HepG2 (cell line): Measurements from ENCODE around the gene DLG4. TPM values are rescaled to one million over a fixed set of nuclear protein-coding genes. Genes with fewer than 3 reads are reported as not detected.

ENCODE experiments used
- FOXK1 ChIP-seq: sonication (generic); formaldehyde crosslinking; IDR thresholded peaks from 2 replicates; pipeline ENCODE4 v1.4.0; 2020; ENCODE audit warnings: low read depth, missing genetic modification reagents, borderline replicate concordance
- KDM4B ChIP-seq: sonication (generic); formaldehyde crosslinking; IDR thresholded peaks from 2 replicates; pipeline ENCODE4 v1.4.0; 2020; ENCODE audit warnings: missing genetic modification reagents
- LRRFIP1 ChIP-seq: sonication (generic); formaldehyde crosslinking; conservative IDR thresholded peaks from 2 replicates; pipeline ENCODE4 v1.4.0; 2020; ENCODE audit warnings: missing genetic modification reagents
- MAFF ChIP-seq: IDR thresholded peaks from 2 replicates; pipeline ENCODE4 v1.6.1; 2011; ENCODE audit warnings: low read depth, low read length, improper control_type of control experiment
- MAZ ChIP-seq, 2 experiments: sonication (generic) in 1 of 2; formaldehyde crosslinking in 1 of 2; IDR thresholded peaks; 2 replicates each; pipeline versions ENCODE4 v1.5.0 to v1.6.1; 2012 to 2020; ENCODE audit warnings: low read depth in 2 of 2, mild to moderate bottlenecking in 2 of 2, borderline replicate concordance in 1 of 2, improper control_type of control experiment in 1 of 2, low read length in 1 of 2, missing genetic modification reagents in 1 of 2, moderate library complexity in 1 of 2
- NFKB2 ChIP-seq: sonication (generic); formaldehyde crosslinking; IDR thresholded peaks from 2 replicates; pipeline ENCODE4 v1.4.0; 2020; ENCODE audit warnings: missing genetic modification reagents, borderline replicate concordance
- RFXAP ChIP-seq: sonication (generic); formaldehyde crosslinking; IDR thresholded peaks from 2 replicates; pipeline ENCODE4 v1.4.0; 2020; ENCODE audit warnings: missing genetic modification reagents, borderline replicate concordance
- SMARCE1 ChIP-seq: fragments of 450-650 bp; IDR thresholded peaks from 2 replicates; pipeline ENCODE4 v1.6.1; 2017; ENCODE audit warnings: borderline replicate concordance
- SRSF1 ChIP-seq: fragments of 200-400 bp; formaldehyde crosslinking; optimal IDR thresholded peaks from 2 replicates; pipeline ENCODE3; 2017; ENCODE audit warnings: mild to moderate bottlenecking, low read depth, low read length, moderate library complexity
- TSC22D2 ChIP-seq: sonication (generic); formaldehyde crosslinking; IDR thresholded peaks from 2 replicates; pipeline ENCODE4 v1.5.1; 2020; ENCODE audit warnings: missing genetic modification reagents, mild to moderate bottlenecking, borderline replicate concordance
- ZBTB4 ChIP-seq: sonication (generic); formaldehyde crosslinking; IDR thresholded peaks from 2 replicates; pipeline ENCODE4 v1.4.0; 2020; ENCODE audit warnings: missing genetic modification reagents, mild to moderate bottlenecking, borderline replicate concordance
- ZNF143 ChIP-seq: sonication (generic); formaldehyde crosslinking; IDR thresholded peaks from 2 replicates; pipeline ENCODE4 v1.4.0; 2020; ENCODE audit warnings: missing genetic modification reagents
- ZNF547 ChIP-seq: sonication (generic); formaldehyde crosslinking; IDR thresholded peaks from 2 replicates; pipeline ENCODE4 v1.5.1; 2020; ENCODE audit warnings: mild to moderate bottlenecking, missing genetic modification reagents
- ZNF619 ChIP-seq: sonication (generic); formaldehyde crosslinking; IDR thresholded peaks from 2 replicates; pipeline ENCODE4 v1.4.0; 2020; ENCODE audit warnings: mild to moderate bottlenecking, missing genetic modification reagents
- ZNF766 ChIP-seq: sonication (generic); formaldehyde crosslinking; IDR thresholded peaks from 2 replicates; pipeline ENCODE4 v1.5.0; 2020; ENCODE audit warnings: missing genetic modification reagents, borderline replicate concordance
- ZNF784 ChIP-seq: sonication (generic); formaldehyde crosslinking; IDR thresholded peaks from 2 replicates; pipeline ENCODE4 v1.5.1; 2020; ENCODE audit warnings: missing genetic modification reagents, mild to moderate bottlenecking, borderline replicate concordance
- polyA plus RNA-seq, 8 experiments: library from polyadenylated mRNA; depleted of rRNA in 3 of 8; stranded (reverse) in 7 of 8; unstranded in 1 of 8; fragments of >200 nt; fragmentation: Illumina TruSeq in 4 of 8; extraction: Trizol in 4 of 8; gene quantifications; 2 replicates each; pipeline versions ENCODE4 v1.2.1 to v1.2.3, GENCODE V29; 2011 to 2016; ENCODE audit warnings: low read depth in 4 of 8, missing spikeins in 1 of 8, mixed read lengths in 1 of 8; ENCODE audit not compliant: insufficient read depth in 1 of 8
- total RNA-seq, 5 experiments: library from RNA; depleted of rRNA; stranded (reverse); fragments of >200 nt; fragmentation: Illumina TruSeq; extraction: Trizol; gene quantifications; 2 replicates each; pipeline ENCODE4 v1.2.3, GENCODE V29; 2016; ENCODE audit warnings: low read depth in 1 of 5
- TF ChIP-seq, protein P1 (sequence below): sonication (generic); formaldehyde crosslinking; IDR thresholded peaks from 2 replicates; pipeline ENCODE4 v1.4.0; 2020; ENCODE audit warnings: missing genetic modification reagents, borderline replicate concordance

The DLG4 gene
- total and polyA plus RNA-seq, 2 of the 13 experiments (the other 11 are each of a cell fraction or from before 2014, with no cell fraction given), result 0.71 to 4.3 TPM

DNA sequence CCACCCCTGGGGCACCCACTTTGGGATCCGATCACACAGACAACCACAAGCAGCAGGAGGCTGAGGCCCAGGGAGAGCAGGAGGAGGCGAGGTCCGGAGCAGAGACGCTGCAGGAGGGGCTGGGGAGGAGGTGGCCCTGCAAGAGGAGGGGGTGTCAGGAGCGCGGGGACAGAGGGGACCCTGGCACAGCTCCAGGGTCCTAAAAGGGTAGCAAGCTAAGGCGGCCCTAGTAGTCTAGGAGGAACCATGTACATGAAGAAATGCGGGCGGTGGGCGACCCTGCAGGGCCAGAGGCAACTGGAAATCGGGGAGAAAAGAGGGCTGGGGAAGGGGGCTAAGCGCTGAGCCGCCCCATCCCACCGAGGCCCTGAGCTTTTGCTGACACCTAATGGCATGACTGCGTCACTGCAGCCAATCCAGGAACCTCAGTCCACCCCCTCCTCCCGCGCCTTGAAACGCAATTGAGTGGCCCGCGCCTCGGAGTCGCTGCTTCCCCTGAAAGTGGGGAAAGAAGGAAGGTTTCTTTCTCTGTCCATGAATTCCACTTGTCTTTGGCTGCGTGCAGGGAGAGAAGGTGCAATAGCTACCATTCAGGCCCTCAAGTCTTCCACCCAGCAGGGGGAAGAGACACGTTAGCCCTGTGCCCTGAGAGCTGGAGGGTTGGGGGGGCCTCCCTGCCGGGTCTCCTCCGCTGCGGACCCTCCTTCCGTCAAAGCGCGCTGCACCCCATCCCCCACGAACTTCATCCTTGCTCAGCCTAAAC is 42.3 kb downstream of the DLG4 start (continued):
- TF ChIP-seq, protein P1, sequence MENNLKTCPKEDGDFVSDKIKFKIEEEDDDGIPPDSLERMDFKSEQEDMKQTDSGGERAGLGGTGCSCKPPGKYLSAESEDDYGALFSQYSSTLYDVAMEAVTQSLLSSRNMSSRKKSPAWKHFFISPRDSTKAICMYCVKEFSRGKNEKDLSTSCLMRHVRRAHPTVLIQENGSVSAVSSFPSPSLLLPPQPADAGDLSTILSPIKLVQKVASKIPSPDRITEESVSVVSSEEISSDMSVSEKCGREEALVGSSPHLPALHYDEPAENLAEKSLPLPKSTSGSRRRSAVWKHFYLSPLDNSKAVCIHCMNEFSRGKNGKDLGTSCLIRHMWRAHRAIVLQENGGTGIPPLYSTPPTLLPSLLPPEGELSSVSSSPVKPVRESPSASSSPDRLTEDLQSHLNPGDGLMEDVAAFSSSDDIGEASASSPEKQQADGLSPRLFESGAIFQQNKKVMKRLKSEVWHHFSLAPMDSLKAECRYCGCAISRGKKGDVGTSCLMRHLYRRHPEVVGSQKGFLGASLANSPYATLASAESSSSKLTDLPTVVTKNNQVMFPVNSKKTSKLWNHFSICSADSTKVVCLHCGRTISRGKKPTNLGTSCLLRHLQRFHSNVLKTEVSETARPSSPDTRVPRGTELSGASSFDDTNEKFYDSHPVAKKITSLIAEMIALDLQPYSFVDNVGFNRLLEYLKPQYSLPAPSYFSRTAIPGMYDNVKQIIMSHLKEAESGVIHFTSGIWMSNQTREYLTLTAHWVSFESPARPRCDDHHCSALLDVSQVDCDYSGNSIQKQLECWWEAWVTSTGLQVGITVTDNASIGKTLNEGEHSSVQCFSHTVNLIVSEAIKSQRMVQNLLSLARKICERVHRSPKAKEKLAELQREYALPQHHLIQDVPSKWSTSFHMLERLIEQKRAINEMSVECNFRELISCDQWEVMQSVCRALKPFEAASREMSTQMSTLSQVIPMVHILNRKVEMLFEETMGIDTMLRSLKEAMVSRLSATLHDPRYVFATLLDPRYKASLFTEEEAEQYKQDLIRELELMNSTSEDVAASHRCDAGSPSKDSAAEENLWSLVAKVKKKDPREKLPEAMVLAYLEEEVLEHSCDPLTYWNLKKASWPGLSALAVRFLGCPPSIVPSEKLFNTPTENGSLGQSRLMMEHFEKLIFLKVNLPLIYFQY, result no peak; the same call in 1 of the 2 replicates
- TF ChIP-seq ZNF143 (CRISPR knock-in tag) (no peak), SMARCE1 (no peak), ZNF547 (CRISPR knock-in tag) (no peak), NFKB2 (CRISPR knock-in tag) (0 out of 2 replicates have a peak, but pooled peaks have one; percentile 26), ZNF619 (CRISPR knock-in tag) (peak; percentile 28; the same call in 1 of the 2 replicates), RFXAP (no peak), ZBTB4 (CRISPR knock-in tag) (no peak), ZNF784 (CRISPR knock-in tag) (0 out of 2 replicates have a peak, but pooled peaks have one; percentile 10), KDM4B (CRISPR knock-in tag) (no peak; the same call in 1 of the 2 replicates), MAZ (IDR thresholded peaks at IDR 0.05; ENCODE audit: borderline replicate concordance, low read depth, low read length) (no peak; the same call in 1 of the 2 replicates), MAZ (CRISPR knock-in tag; IDR thresholded peaks at IDR 0.05; ENCODE audit: low read depth) (peak; percentile 60; the same call in 1 of the 2 replicates), SRSF1 (peak; percentile 22), FOXK1 (no peak), TSC22D2 (no peak), MAFF (no peak), LRRFIP1 (CRISPR knock-in tag) (no peak), ZNF766 (CRISPR knock-in tag) (no peak)
